Tibial artery (tissue), 4 donors: ENCODE results near the gene NHLRC4.
A peak's percentile ranks its signal among the peaks of the same experiment; 100 is the strongest.

ENCODE experiments used
- DNase-seq, 2 donors: peaks; one replicate each; pipeline ENCODE4 v3.0.0-alpha.2; 2019
- H3K27ac ChIP-seq, 2 donors: fragments of 200-600 bp; sonication (generic) in 1 of 2; 1 replicate in 1 of 2; 2 replicates in 1 of 2; pipeline ENCODE4 v1.5.1; 2018 to 2019; ENCODE audit warnings: mild to moderate bottlenecking in 1 of 2
- H3K27me3 ChIP-seq, 2 donors: fragments of 200-600 bp; sonication (generic) in 1 of 2; one replicate each; pipeline versions ENCODE4 v1.5.1 to v1.6.0; 2016 to 2019
- H3K36me3 ChIP-seq, 3 donors: fragments of 200-600 bp; sonication (generic) in 2 of 3; one replicate each; pipeline ENCODE4 v1.5.1; 2016 to 2019; ENCODE audit warnings: mild to moderate bottlenecking in 2 of 3
- H3K4me1 ChIP-seq, 4 donors: fragments of 200-600 bp; sonication (generic) in 2 of 4; 1 replicate in 3 of 4; 2 replicates in 1 of 4; pipeline ENCODE4 v1.5.1; 2016 to 2019
- H3K4me3 ChIP-seq, 2 donors: fragments of 200-600 bp; sonication (generic) in 1 of 2; 1 replicate in 1 of 2; 2 replicates in 1 of 2; pipeline ENCODE4 v1.5.1; 2018 to 2019; ENCODE audit warnings: mild to moderate bottlenecking in 2 of 2
- H3K9me3 ChIP-seq, 3 donors: fragments of 200-600 bp; sonication (generic) in 1 of 3; one replicate each; pipeline ENCODE4 v1.5.1; 2016 to 2019
- intact Hi-C: fragments of 100-400 bp; cut with DNase I; formaldehyde crosslinking; loops from one replicate; pipeline ENCODE4 v1.15.0; 2023; ENCODE audit warnings: low total_unique reads
- TF ChIP-seq, protein P1 (sequence below), 2 experiments: fragments of 200-600 bp in 1 of 2; fragments of 450-650 bp in 1 of 2; IDR thresholded peaks; one replicate each; pipeline ENCODE4 v1.5.1; 2017 to 2019; ENCODE audit warnings: antibody characterized with exemption in 2 of 2, mild to moderate bottlenecking in 1 of 2, moderate library complexity in 1 of 2

NHLRC4 gene

DNA sequence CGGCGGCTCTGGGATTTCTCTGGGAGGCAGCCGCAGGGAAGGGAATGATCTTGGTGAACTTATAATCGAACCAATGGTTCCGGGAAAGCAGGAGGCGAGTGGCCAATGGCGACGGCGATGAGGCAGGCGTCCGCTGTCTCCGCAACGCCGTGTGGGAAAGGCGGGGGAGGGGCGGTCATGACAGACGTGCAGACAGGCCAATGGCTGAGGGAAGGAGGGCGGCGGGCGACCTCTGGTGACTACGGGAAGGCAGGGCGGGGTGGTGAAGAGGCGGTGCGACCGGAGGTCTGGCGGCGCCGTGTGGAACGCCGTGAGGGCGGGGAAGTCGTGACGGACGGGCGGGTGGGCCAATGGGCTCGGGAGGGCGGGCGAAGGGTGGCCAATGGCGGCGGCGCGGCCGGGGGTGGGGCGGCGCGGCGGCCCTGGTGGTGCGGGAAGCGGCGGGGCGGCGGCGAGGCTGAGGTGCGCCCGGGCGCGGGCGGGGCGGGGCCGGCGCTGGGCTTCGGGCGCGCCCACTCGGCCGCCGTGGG, 22.9 kb downstream of the NHLRC4 start, which contains the start of gene RAB40C:
Gene RAB40C (plus strand): TSS at position 409 of the 530 bp plus-strand sequence. CDS start 226 bp downstream, outside the sequence.
- intact Hi-C loops: loop anchor here (10.0 kb wide), 1 partner anchor 45 kb away; the partner anchor contains the start of genes METTL26 and WFIKKN1
- peak; percentile 98 to 99 for DNase-seq
- TF ChIP-seq, protein P1, sequence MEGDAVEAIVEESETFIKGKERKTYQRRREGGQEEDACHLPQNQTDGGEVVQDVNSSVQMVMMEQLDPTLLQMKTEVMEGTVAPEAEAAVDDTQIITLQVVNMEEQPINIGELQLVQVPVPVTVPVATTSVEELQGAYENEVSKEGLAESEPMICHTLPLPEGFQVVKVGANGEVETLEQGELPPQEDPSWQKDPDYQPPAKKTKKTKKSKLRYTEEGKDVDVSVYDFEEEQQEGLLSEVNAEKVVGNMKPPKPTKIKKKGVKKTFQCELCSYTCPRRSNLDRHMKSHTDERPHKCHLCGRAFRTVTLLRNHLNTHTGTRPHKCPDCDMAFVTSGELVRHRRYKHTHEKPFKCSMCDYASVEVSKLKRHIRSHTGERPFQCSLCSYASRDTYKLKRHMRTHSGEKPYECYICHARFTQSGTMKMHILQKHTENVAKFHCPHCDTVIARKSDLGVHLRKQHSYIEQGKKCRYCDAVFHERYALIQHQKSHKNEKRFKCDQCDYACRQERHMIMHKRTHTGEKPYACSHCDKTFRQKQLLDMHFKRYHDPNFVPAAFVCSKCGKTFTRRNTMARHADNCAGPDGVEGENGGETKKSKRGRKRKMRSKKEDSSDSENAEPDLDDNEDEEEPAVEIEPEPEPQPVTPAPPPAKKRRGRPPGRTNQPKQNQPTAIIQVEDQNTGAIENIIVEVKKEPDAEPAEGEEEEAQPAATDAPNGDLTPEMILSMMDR (IDR thresholded peaks at IDR 0.05): no peak

DNA sequence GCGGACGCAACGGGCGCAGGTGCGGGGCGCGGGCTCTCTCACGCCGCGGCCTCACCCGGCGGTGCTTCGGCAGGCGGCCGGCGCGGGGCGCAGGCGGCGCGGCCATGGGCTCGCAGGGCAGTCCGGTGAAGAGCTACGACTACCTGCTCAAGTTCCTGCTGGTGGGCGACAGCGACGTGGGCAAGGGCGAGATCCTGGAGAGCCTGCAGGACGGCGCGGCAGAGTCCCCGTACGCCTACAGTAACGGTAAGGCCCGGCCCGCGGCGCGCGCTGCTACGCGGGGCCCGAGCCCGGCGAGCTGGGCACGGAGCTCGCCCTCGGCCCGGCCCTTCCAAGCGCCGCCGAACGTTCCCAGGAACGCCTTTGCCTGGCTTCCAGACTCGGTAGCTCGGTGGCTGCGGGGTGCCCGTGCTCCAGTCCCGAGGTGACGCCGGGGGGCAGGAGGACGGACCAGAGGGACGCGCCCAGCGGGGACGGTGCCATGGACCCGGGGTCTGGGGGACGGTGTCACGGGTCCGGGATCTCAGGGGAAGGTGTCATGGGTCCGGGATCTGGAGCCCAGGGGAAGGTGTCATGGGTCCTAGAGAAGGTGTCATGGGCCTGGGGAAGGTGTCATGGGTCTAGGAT, 23.5 kb downstream of the NHLRC4 start:
- Histone ChIP-seq H3K36me3 (peaks cover 0 to 16% (median 0%) of the 10 kb centered on the region in 3 donors), H3K27ac (peak overlapping the region; percentile 83 to 84), H3K4me3 (peak overlapping the region; percentile 73 to 82), H3K4me1 (peaks cover 0 to 67% (median 41%) of the 10 kb centered on the region in 4 donors), H3K9me3 (no peaks in the 10 kb centered on the region), H3K27me3 (peaks cover 0 to 3% of the 10 kb centered on the region in 2 donors)
- intact Hi-C loops: no loop called here
- TF ChIP-seq, protein P1 (IDR thresholded peaks at IDR 0.05): peak in 1 of 2 experiments; percentile 26
- DNase-seq: no peak

More for the DNA sequence above, 22.9 kb downstream of the NHLRC4 start, which contains the start of gene RAB40C:
- peaks cover 0 to 16% (median 0%) of the 10 kb centered on the region in 3 donors for H3K36me3 ChIP-seq
- H3K27me3 ChIP-seq: peaks cover 0 to 5% of the 10 kb centered on the region in 2 donors
- no peaks in the 10 kb centered on the region for H3K9me3 ChIP-seq
- peak within 1 kb of the TSS; percentile 73 to 82 for H3K4me3 ChIP-seq
- H3K27ac ChIP-seq: peak within 1 kb of the TSS; percentile 87 to 96
- peaks cover 0 to 66% (median 41%) of the 10 kb centered on the region in 4 donors for H3K4me1 ChIP-seq

DNA sequence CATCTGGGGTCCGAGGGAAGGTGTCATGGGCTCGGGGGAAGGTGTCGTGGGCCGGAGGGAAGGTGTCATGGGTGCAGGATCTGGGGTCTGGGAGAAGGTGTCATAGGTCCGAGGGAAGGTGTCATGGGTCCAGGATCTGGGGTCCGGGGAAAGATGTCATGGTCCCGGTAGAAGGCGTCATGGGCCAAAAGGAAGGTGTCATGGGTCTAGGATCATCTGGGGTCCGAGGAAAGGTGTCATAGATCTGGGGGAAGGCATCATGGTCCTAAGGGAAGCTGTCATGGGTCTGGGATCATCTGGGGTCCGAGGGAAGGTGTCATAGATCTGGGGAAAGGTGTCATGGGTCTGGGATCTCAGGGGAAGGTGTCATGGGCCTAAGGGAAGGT, 24.0 kb downstream of the NHLRC4 start:
- Histone ChIP-seq H3K4me3 (peak overlapping the region; percentile 73 to 82), H3K27ac (peak overlapping the region; percentile 83 to 84), H3K27me3 (no peaks in the 10 kb centered on the region), H3K4me1 (peaks cover 0 to 67% (median 41%) of the 10 kb centered on the region in 4 donors), H3K36me3 (peaks cover 0 to 16% (median 0%) of the 10 kb centered on the region in 3 donors), H3K9me3 (no peaks in the 10 kb centered on the region)
- DNase-seq: no peak
- intact Hi-C loops: no loop called here
- TF ChIP-seq, protein P1 (IDR thresholded peaks at IDR 0.05): no peak

DNA sequence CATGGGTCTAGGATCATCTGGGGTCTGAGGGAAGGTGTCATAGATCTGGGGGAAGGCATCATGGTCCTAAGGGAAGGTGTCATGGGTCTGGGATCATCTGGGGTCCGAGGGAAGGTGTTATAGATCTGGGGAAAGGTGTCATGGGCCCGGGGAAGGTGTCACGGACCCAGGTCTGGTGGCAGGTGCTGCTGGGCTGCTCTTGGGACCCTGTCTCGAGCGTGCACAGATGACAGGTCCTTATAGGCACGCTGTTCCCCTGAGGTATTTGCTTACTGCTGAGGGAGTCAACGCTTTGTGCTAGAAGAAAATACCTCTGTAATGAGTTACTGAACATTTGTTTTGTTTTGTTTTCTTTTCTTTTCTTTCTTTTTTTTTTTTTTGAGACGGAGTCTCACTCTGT, 24.4 kb downstream of the NHLRC4 start:
- no peaks in the 10 kb centered on the region for H3K9me3 ChIP-seq
- H3K4me3 ChIP-seq: peak overlapping the region; percentile 73 to 82
- no peaks in the 10 kb centered on the region for H3K27me3 ChIP-seq
- peaks cover 0 to 18% (median 1%) of the 10 kb centered on the region in 3 donors for H3K36me3 ChIP-seq
- peaks cover 0 to 69% (median 41%) of the 10 kb centered on the region in 4 donors for H3K4me1 ChIP-seq
- intact Hi-C loops: no loop called here
- peak overlapping the region in 1 of 2 donors; percentile 83 for H3K27ac ChIP-seq
- TF ChIP-seq, protein P1 (IDR thresholded peaks at IDR 0.05): no peak
- DNase-seq: no peak

DNA sequence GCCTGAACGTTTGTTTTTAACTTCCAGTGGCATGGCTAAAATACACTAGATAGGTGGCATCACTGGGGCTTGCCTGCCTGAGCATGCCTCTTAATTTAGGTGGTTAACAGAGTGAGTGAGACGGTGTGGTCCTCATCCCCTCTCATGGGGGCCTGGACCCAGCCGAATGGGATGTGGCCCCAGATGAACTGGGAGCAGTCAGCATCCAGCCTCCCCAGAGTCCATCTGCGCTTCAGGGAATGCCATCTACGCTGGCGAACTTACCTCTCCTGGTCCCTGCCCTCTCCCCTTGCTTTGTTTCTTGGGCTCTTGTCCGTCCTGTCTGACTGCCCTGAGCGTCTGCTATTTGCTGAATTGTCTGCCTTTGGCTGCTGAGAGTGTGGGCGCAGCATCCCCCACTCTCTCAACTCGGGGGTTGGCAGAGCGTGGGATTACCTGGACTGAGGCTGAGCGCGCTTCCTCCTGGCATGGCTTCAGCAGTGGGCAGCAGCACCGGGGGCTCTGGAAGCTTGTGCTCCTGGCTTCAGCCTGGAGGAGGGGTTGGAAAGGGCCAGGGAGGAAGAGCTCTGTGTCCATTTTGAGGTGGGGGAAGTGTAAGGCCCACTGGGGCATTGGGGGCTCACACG, 25.2 kb downstream of the NHLRC4 start:
- DNase-seq: no peak
- Histone ChIP-seq H3K27ac (no peak overlapping the region), H3K4me3 (no peak overlapping the region), H3K36me3 (peaks cover 0 to 26% (median 5%) of the 10 kb centered on the region in 3 donors), H3K4me1 (peaks cover 0 to 64% (median 39%) of the 10 kb centered on the region in 4 donors), H3K9me3 (no peaks in the 10 kb centered on the region), H3K27me3 (no peaks in the 10 kb centered on the region)
- intact Hi-C loops: no loop called here
- TF ChIP-seq, protein P1 (IDR thresholded peaks at IDR 0.05): no peak
